Activated CD8-positive, alpha-beta memory T cell treated with anti-CD3 and anti-CD28 coated beads for 1 hour (primary cell): Measurements from ENCODE around the gene CDH22.

Source experiments
- DNase-seq, 2 donors: peaks; one replicate each; pipeline ENCODE4 v3.0.0-alpha.2; 2020; ENCODE audit warnings: low read depth in 1 of 2; ENCODE audit errors: extremely low read depth in 1 of 2

CDH22 gene

GRCh38 chr20:46220455-46221207, 87.7 kb downstream of the CDH22 start:
- no peak for DNase-seq

- no peak for DNase-seq
Observed at GRCh38 chr20:46219920-46220319, 88.4 kb downstream of the CDH22 start.

- no peak for DNase-seq
Observed at GRCh38 chr20:46219190-46219589, 89.1 kb downstream of the CDH22 start.

GRCh38 chr20:46218656-46219055, 89.6 kb downstream of the CDH22 start:
- DNase-seq, result no peak

GRCh38 chr20:46217583-46217982, 90.7 kb downstream of the CDH22 start:
- DNase-seq, result no peak

- DNase-seq, result no peak
Observed at GRCh38 chr20:46216770-46217464, 91.4 kb downstream of the CDH22 start.

GRCh38 chr20:46215913-46216707, 92.2 kb downstream of the CDH22 start:
- DNase-seq, result no peak

GRCh38 chr20:46214824-46215488, 93.3 kb downstream of the CDH22 start:
- DNase-seq, result no peak

- DNase-seq, result no peak
Observed at GRCh38 chr20:46213946-46214823, 94.1 kb downstream of the CDH22 start.

- DNase-seq, result no peak
Observed at GRCh38 chr20:46212876-46213275, 95.4 kb downstream of the CDH22 start.

- no peak for DNase-seq
Observed at GRCh38 chr20:46212252-46212651, 96.0 kb downstream of the CDH22 start.

GRCh38 chr20:46211331-46211722, 97.0 kb downstream of the CDH22 start:
- no peak for DNase-seq

GRCh38 chr20:46210672-46211330, 97.5 kb downstream of the CDH22 start:
- no peak for DNase-seq

- no peak for DNase-seq
Observed at GRCh38 chr20:46209930-46210671, 98.2 kb downstream of the CDH22 start.

GRCh38 chr20:46207793-46208192, 100.5 kb downstream of the CDH22 start:
- DNase-seq, result no peak

GRCh38 chr20:46206992-46207549, 101.2 kb downstream of the CDH22 start:
- no peak for DNase-seq

GRCh38 chr20:46206025-46206424, 102.3 kb downstream of the CDH22 start:
- DNase-seq, result no peak

GRCh38 chr20:46205349-46205748, 102.9 kb downstream of the CDH22 start:
- DNase-seq, result no peak
